ENCODE measurements around the gene CNNM2.
"Not testable (repeated sequence)": the region's sequence is repeated elsewhere in the genome, so short reads cannot be mapped to it uniquely, and the experiment has no call there.

The CNNM2 gene

DNA sequence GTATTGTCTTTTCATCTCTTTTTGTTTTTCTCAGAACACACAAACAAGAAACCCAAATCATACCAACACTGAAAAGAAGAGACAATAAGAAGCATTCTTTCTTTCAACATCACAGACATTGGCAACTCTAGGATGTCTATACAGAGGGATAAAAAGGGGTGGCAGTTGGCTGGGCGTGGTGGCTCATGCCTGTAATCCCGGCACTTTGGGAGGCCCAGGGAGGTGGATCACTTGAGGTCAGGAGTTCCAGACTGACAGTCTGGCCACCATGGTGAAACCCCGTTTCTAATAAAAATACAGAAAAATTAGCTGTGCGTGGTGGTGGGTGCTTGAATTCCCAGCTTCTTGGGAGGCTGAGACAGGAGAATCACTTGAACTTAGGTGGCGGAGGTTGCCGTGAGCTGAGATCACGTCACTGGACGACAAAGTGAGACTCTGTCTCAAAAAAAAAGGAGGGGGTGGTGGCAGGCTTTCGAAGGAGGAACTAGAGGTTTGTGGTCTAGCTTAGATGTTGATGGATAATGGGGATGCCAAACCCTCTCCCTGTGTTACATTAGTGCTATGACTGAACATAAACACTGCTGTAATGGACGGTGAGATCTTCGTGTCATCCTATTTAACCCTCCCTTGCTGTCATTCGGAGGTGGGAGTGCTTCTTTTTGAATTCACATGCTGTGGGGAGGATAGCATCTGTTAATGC lies 9.4 kb downstream of the CNNM2 start:
- DNase-seq = no peak

DNA sequence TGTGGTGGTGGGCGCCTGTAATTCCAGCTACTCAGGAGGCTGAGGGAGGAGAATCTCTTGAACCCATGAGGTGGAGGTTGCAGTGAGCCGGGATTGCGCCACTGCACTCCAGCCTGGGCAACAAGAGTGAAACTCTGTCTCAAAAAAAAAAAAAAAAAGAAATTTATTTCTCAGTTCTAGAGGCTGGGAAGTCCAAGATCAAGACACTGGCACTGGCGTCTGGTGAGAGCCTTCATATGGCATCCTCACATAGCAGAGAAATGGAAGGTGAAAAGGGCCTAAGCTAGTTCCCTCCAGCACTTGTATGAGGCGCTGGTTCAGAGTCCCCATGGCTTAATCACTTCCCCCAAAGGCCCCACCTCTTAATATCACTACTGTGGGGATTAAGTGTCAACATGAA lies 10.3 kb downstream of the CNNM2 start:
- not testable (repeated sequence) for DNase-seq

GRCh38 chr10:102930720-102931119 lies 12.6 kb downstream of the CNNM2 start:
- DNase-seq = no peak

GRCh38 chr10:102931643-102932042 lies 13.5 kb downstream of the CNNM2 start:
- DNase-seq = no peak

GRCh38 chr10:102935505-102935904 lies 17.4 kb downstream of the CNNM2 start:
- DNase-seq = no peak

- no peak for DNase-seq
Observed at GRCh38 chr10:102935939-102936605, 18.0 kb downstream of the CNNM2 start.

- DNase-seq = no peak
Observed at GRCh38 chr10:102941401-102941800, 23.3 kb downstream of the CNNM2 start.

- no peak for DNase-seq
Observed at GRCh38 chr10:102945449-102945848, 27.4 kb downstream of the CNNM2 start.

DNA sequence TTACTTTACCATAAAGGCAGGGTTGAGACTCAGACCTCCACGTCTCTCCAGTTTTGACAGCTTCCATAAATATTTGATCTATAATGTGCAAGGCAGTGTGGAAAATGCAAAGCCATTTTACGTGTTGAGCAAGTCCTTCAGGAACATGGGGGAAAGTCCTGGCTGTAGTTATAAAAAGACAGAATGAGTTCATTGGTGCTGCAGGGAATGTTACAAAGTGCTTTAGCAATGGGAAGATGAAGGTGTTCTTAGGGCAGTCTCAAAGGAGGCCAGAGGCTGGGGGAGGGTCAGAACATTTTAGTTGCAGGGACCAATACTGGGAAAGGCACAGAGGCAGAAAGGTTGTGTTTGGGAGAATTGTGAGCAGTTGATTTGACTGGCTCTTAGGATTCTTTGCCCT lies 27.9 kb downstream of the CNNM2 start:
- DNase-seq = no peak

GRCh38 chr10:102946992-102947391 lies 28.9 kb downstream of the CNNM2 start:
- DNase-seq = no peak

DNA sequence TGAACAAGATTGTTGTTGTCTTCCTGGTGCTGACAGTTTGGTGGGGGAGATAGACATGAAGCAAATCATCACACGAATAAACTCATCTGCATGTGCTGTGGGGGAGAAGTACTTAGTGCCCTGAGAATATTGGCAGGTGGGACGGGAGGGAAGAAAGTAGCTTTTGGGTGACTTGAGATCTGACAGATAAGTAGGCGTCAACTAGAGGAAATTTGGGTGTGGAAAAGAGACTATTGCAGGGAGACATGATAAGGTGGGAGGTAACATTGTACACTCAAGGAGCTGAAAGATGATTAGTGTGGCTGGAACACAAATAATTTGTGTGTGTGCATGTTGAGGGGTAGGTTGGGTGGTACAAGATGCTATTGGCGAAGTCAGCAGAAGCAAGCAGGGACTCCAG lies 30.1 kb downstream of the CNNM2 start:
- no peak for DNase-seq

- DNase-seq = no peak
Observed at GRCh38 chr10:102948786-102949185, 30.7 kb downstream of the CNNM2 start.

GRCh38 chr10:102949916-102950315 lies 31.8 kb downstream of the CNNM2 start:
- no peak for DNase-seq

GRCh38 chr10:102951316-102951715 lies 33.2 kb downstream of the CNNM2 start:
- DNase-seq = no peak

DNA sequence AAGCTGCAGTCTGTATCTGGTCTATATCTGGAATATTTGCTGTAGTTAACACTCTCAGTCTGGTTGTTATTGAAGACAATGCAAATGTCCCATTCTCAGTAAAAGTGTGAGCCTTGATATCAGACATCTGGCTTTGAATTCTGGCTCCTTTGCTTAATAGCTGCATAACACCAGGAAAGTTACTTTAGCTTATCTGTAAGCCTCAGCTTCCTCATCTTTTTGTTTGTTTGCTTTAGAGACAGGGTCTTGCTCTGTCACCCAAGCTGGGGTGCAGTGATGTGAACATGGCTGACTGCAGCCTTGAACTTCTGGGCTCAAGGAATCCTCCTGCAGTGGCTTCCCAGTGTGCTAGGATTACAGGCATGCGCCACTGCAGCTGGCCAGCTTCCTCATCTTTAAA lies 41.3 kb downstream of the CNNM2 start:
- no peak for DNase-seq

DNA sequence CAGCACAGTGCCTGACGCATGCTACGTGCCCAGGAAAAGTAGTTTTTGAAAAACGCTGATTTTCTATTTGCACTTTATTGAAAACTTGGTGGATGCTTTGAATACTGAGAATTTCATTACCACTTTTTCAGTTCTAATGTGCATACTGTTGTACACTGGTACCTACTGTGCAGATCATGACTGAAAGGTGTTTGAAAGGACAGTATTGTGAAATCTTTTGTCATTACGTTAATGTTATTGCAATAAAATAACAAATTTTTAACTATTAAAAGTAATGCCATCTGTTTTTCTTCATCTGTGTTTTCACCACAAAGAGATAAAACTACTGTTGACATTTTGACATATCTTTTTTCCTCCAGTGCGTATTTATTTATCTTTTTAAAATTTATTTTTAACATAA lies 42.1 kb downstream of the CNNM2 start:
- no peak for DNase-seq

DNA sequence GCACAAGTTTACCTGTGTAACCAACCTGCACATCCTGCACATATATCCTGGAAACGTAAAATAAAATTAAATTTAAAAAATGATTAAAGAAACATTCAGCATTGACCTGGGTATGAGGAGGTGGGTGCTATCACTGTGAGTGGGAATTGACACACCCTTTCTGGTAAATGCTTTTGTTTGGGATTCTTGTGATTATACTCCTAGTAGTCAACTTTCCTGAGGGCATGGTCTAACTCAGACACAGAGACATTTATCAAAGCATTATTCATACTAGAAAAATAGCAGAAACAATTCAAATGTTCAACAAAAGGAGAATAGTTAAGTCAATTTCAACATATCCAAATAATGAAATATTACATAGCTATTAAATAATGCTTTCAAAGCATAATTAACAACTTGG lies 44.2 kb downstream of the CNNM2 start:
- no peak for DNase-seq

- DNase-seq = no peak
Observed at GRCh38 chr10:102962951-102963755, 45.1 kb downstream of the CNNM2 start.

GRCh38 chr10:102963756-102964025 lies 45.6 kb downstream of the CNNM2 start:
- DNase-seq = no peak

- not testable (repeated sequence) for DNase-seq
Observed at GRCh38 chr10:102964064-102964463, 46.0 kb downstream of the CNNM2 start.

GRCh38 chr10:102964713-102965112 lies 46.6 kb downstream of the CNNM2 start:
- no peak for DNase-seq

DNA sequence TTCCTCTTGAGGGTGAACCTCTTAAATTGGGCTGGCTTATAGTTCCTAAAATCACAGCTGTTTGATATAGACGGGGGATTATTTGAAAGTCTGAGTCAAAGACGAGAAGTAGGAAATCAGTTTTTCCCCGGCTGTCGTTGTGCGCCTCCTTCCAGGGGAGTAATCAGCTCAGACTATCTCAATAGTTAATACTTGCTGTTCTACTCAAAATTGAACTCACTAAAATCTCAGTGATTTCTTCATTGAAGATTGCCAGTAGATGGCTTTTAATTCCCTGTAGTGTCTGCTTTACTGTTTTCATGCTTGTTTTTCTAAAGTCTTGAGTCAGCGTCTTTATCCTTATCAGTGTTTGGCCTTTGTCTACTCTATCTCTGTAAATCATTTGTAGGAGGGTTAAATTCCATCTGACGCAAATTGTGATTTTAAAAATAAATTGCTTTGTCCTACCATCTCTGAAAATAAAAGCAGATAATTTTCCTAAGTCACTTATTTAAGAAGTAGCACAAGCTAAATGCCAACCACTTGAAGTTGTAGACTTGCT lies 47.3 kb downstream of the CNNM2 start:
- no peak for DNase-seq

- no peak for DNase-seq
Observed at GRCh38 chr10:102967123-102967522, 49.0 kb downstream of the CNNM2 start.

Measured in NCI-H526 (cell line).